Measurements from ENCODE around the gene HSPA1B. TPM values are rescaled to one million over a fixed set of nuclear protein-coding genes. Genes with fewer than 3 reads are reported as not detected.
A peak's percentile ranks its signal among the peaks of the same experiment; 100 is the strongest.
"Not testable (repeated sequence)": the region's sequence is repeated elsewhere in the genome, so short reads cannot be mapped to it uniquely, and the experiment has no call there.

Gene HSPA1B
- total RNA-seq, 2 experiments from 2014 or later = 54.6 to 61.1 TPM

GRCh38 chr6:31838968-31839367, 11.4 kb downstream of the HSPA1B start:
- Mint-ChIP-seq H3K27ac (peak overlapping the region; percentile 67), H3K9me3 (ENCODE audit: low read depth) (no peaks in the 10 kb centered on the region), H3K27me3 (no peaks in the 10 kb centered on the region), H3K4me3 (peak overlapping the region; percentile 53), H3K36me3 (ENCODE audit: low read depth) (peaks cover 60% of the 10 kb centered on the region), H3K4me1 (peaks cover 28% of the 10 kb centered on the region)
- DNase-seq (no peak), ATAC-seq (no peak)
- ChIA-PET CTCF (interaction anchor here (0.7 to 1.7 kb wide), 5 partner anchors 9 to 113 kb away, joined by 3 to 6 read pairs (median 4); partner anchors contain the start of gene HSPA1B), POLR2A (interaction anchor here (0.6 to 1.1 kb wide), 3 partner anchors 10 to 69 kb away, joined by 3 to 4 read pairs (median 3); no protein-coding TSS in a partner anchor)
- intact Hi-C loops (cut with DNase I, micrococcal nuclease) = no loop called here

DNA sequence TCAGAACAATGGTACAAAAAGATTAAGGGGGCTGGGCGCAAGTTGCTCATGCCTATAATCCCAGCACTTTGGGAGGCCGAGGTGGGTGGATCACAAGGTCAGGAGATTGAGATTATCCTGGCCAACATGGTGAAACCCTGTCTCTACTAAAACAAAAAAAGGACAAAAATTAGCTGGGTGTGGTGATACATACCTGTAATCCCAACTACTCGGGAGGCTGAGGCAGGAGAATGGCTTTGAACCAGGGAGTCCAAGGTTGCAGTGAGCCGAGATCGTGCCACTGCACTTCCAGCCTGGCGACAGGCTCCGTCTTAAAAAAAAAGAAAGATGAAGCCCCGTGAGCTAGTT, 12.2 kb downstream of the HSPA1B start:
- ChIA-PET POLR2A (interaction anchor here (0.6 to 1.1 kb wide), 2 partner anchors 70 to 246 kb away, joined by 3 to 4 read pairs; no protein-coding TSS in a partner anchor), CTCF (interaction anchor here (0.6 to 1.7 kb wide), 4 partner anchors 10 to 167 kb away, joined by 3 to 4 read pairs (median 4); partner anchors contain the start of gene HSPA1B)
- Mint-ChIP-seq H3K27ac (peak overlapping the region; percentile 67), H3K4me1 (peaks cover 28% of the 10 kb centered on the region), H3K36me3 (ENCODE audit: low read depth) (peaks cover 60% of the 10 kb centered on the region)
- ATAC-seq; intact Hi-C loops (cut with DNase I, micrococcal nuclease); H3K27me3 Mint-ChIP-seq; H3K4me3 Mint-ChIP-seq; DNase-seq; H3K9me3 Mint-ChIP-seq (ENCODE audit: low read depth): not testable (repeated sequence)

- Mint-ChIP-seq H3K4me1 (peaks cover 20% of the 10 kb centered on the region), H3K36me3 (ENCODE audit: low read depth) (peaks cover 41% of the 10 kb centered on the region), H3K27ac (no peak overlapping the region), H3K9me3 (ENCODE audit: low read depth) (no peaks in the 10 kb centered on the region), H3K4me3 (no peak overlapping the region), H3K27me3 (no peaks in the 10 kb centered on the region)
- intact Hi-C loops (cut with DNase I, micrococcal nuclease) = no loop called here
- CTCF ChIA-PET = no interaction called here
- no peak for DNase-seq
- no peak for ATAC-seq
- POLR2A ChIA-PET = no interaction called here
These were observed 14.5 kb downstream of the HSPA1B start for GRCh38 chr6:31842053-31842452.

DNA sequence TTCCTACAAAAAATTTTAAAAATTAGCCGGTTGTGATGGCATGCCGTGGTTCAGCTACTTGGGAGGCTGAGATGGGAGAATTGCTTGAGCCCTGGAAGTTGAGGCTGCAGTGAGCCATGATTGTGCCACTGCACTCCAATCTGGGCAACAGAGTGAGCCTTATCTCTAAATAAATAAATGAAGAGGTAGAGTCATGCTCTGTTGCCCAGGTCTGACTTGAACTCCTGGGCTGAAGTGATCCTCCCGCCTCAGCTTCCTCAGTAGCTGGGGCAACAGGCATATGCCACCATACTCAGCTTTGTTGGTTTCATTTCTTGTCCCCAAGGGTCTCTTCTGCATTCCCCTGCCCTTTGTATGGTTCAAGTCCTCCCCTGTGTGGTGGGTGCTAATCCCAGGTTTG, 17.0 kb downstream of the HSPA1B start:
- intact Hi-C loops (cut with DNase I, micrococcal nuclease) = no loop called here
- no peak overlapping the region for H3K27ac Mint-ChIP-seq
- H3K27me3 Mint-ChIP-seq = no peaks in the 10 kb centered on the region
- no peaks in the 10 kb centered on the region for H3K9me3 Mint-ChIP-seq (ENCODE audit: low read depth)
- ChIA-PET POLR2A (no interaction called here), CTCF (interaction anchor here (0.6 to 0.7 kb wide), 4 partner anchors 18 to 274 kb away, joined by 3 to 4 read pairs (median 3); partner anchors contain the start of genes MSH5 and NEU1)
- peaks cover 19% of the 10 kb centered on the region for H3K36me3 Mint-ChIP-seq (ENCODE audit: low read depth)
- H3K4me1 Mint-ChIP-seq = peaks cover 2% of the 10 kb centered on the region
- no peak overlapping the region for H3K4me3 Mint-ChIP-seq
- DNase-seq (no peak), ATAC-seq (no peak)

DNA sequence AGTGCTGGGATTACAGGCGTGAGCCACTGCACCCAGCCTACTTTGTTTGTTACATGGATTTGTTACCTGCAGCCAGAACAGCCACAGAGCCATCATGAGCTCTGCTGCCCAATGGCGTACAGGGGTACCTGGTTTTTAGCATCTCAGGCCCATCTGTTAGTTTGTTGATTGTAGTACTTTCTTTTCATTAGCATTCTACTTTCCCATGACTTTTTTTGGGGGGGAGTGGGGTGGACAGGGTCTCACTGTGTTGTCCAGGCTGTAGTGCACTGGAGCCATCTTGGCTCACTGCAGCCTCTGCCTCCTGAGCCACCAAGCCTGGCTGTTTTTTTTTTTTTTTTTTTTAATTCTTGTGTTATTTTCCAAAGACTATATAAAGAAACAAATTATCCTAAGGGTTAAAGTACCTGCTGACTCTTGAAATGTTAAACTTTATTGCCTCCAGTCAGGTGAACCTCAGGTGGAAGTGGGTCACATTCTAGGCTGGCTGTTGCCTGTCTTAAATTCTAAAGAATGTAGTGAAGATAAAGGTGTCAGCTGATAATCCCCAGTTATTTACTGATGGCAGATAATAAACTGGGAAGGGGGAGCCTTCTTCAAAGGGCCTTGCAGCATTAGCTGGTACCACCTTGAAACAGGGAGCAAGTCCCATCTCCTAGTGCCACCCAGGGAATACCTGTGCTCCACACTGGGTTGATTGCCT, 19.9 kb downstream of the HSPA1B start:
- DNase-seq (no peak), ATAC-seq (no peak)
- CTCF ChIA-PET = interaction anchor here (2.2 kb wide), 1 partner anchor 9 kb away, joined by 6 read pairs; no protein-coding TSS in a partner anchor
- no peaks in the 10 kb centered on the region for H3K4me1 Mint-ChIP-seq
- POLR2A ChIA-PET = interaction anchor here (0.6 to 1.1 kb wide), 3 partner anchors 9 to 143 kb away, joined by 3 to 9 read pairs (median 3); no protein-coding TSS in a partner anchor
- no peak overlapping the region for H3K4me3 Mint-ChIP-seq
- no peaks in the 10 kb centered on the region for H3K9me3 Mint-ChIP-seq (ENCODE audit: low read depth)
- H3K36me3 Mint-ChIP-seq (ENCODE audit: low read depth) = peaks cover 2% of the 10 kb centered on the region
- no peaks in the 10 kb centered on the region for H3K27me3 Mint-ChIP-seq
- intact Hi-C loops (cut with DNase I, micrococcal nuclease) = no loop called here
- H3K27ac Mint-ChIP-seq = no peak overlapping the region

DNA sequence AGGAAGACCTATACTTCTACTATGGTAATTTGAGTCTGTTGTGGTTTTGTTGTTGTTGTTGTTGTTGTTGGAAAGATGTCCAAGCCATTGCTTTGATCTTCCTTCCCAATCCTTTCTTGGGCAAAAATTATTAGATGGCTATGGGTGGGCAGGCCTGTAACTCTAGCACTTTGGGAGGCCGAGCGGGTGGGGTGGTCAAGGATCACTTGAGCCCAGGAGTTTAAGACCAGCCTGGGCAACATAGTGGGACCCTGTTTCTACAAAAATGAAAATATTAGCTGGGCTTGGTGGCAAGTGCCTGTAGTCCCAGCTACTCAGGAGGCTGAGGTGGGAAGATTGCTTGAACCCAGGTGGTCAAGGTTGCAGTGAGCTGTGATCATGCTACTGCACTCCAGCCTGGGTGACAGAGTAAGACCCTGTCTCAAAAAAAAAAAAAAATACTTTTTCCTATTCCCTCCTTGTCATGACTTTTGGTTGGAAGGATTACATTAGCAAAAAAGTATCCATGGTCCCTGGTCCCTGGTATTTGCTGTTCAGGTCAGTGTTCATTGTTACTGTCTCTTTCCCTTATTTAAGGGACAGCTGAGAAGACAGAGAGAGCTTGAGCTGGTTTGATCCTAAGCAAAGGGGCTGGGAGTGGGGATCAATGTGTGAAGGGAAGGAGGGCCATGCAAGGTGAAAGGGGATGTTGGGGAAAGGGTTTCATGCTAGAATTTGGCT, 23.4 kb downstream of the HSPA1B start:
- Mint-ChIP-seq H3K27me3 (no peaks in the 10 kb centered on the region), H3K27ac (no peak overlapping the region), H3K9me3 (ENCODE audit: low read depth) (no peaks in the 10 kb centered on the region), H3K36me3 (ENCODE audit: low read depth) (no peaks in the 10 kb centered on the region), H3K4me1 (no peaks in the 10 kb centered on the region), H3K4me3 (no peak overlapping the region)
- ChIA-PET POLR2A (no interaction called here), CTCF (no interaction called here)
- no peak for ATAC-seq
- intact Hi-C loops (cut with DNase I, micrococcal nuclease) = no loop called here
- no peak for DNase-seq

DNA sequence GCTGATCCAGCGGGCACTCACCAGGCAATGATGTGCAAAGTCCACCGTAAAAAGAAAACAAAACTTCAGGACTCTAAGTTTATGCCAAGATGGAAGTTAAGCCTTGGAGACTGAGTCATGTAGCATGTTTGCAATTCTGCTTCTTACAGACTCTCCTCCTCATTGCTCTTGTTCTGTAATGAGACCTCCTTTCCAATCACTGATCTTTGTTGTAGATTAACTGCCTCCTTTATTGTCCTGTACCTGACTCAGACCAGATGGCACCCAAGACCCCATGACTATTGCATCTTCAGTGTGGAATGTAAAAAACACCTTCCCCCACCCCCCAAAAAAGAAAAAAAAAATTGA, 23.9 kb downstream of the HSPA1B start:
- DNase-seq (no peak), ATAC-seq (no peak)
- H3K27me3 Mint-ChIP-seq = no peaks in the 10 kb centered on the region
- POLR2A ChIA-PET = interaction anchor here (1.2 kb wide), 1 partner anchor 24 kb away, joined by 4 read pairs; the partner anchor contains the start of gene HSPA1B
- intact Hi-C loops (cut with DNase I, micrococcal nuclease) = no loop called here
- no peak overlapping the region for H3K4me3 Mint-ChIP-seq
- H3K27ac Mint-ChIP-seq = no peak overlapping the region
- CTCF ChIA-PET = no interaction called here
- no peaks in the 10 kb centered on the region for H3K9me3 Mint-ChIP-seq (ENCODE audit: low read depth)
- H3K4me1 Mint-ChIP-seq = no peaks in the 10 kb centered on the region
- no peaks in the 10 kb centered on the region for H3K36me3 Mint-ChIP-seq (ENCODE audit: low read depth)

GRCh38 chr6:31851980-31852718, 24.6 kb downstream of the HSPA1B start:
- H3K4me1 Mint-ChIP-seq; ATAC-seq; intact Hi-C loops (cut with DNase I, micrococcal nuclease); H3K27ac Mint-ChIP-seq; H3K4me3 Mint-ChIP-seq; H3K9me3 Mint-ChIP-seq (ENCODE audit: low read depth); H3K36me3 Mint-ChIP-seq (ENCODE audit: low read depth); H3K27me3 Mint-ChIP-seq; DNase-seq: not testable (repeated sequence)
- ChIA-PET CTCF (interaction anchor here (0.6 kb wide), 1 partner anchor 1101 kb away, joined by 3 read pairs; the partner anchor contains the start of gene HLA-DMA), POLR2A (interaction anchor here (1.2 kb wide), 1 partner anchor 25 kb away, joined by 4 read pairs; the partner anchor contains the start of gene HSPA1B)

- H3K4me1 Mint-ChIP-seq = peaks cover 14% of the 10 kb centered on the region
- H3K36me3 Mint-ChIP-seq (ENCODE audit: low read depth); ATAC-seq; H3K9me3 Mint-ChIP-seq (ENCODE audit: low read depth); DNase-seq; CTCF ChIA-PET; H3K27me3 Mint-ChIP-seq; H3K4me3 Mint-ChIP-seq; H3K27ac Mint-ChIP-seq; intact Hi-C loops (cut with DNase I, micrococcal nuclease); POLR2A ChIA-PET: not testable (repeated sequence)
These were observed 30.2 kb downstream of the HSPA1B start for GRCh38 chr6:31857774-31858173.

- intact Hi-C loops (cut with DNase I, micrococcal nuclease) = no loop called here
- Mint-ChIP-seq H3K4me1 (peaks cover 19% of the 10 kb centered on the region), H3K36me3 (ENCODE audit: low read depth) (peaks cover 2% of the 10 kb centered on the region), H3K27me3 (no peaks in the 10 kb centered on the region), H3K9me3 (ENCODE audit: low read depth) (no peaks in the 10 kb centered on the region), H3K27ac (no peak overlapping the region), H3K4me3 (no peak overlapping the region)
- ChIA-PET POLR2A (interaction anchor here (0.7 kb wide), 1 partner anchor 446 kb away, joined by 6 read pairs; no protein-coding TSS in a partner anchor), CTCF (interaction anchor here (1.5 kb wide), 1 partner anchor 178 kb away, joined by 4 read pairs; the partner anchor contains the start of gene LY6G5C)
- no peak for DNase-seq
- no peak for ATAC-seq
These were observed 31.2 kb downstream of the HSPA1B start for GRCh38 chr6:31858707-31859106.

- H3K4me1 Mint-ChIP-seq = peaks cover 27% of the 10 kb centered on the region
- CTCF ChIA-PET = interaction anchor here (1.5 kb wide), 1 partner anchor 179 kb away, joined by 4 read pairs; the partner anchor contains the start of gene LY6G5C
- H3K9me3 Mint-ChIP-seq (ENCODE audit: low read depth) = no peaks in the 10 kb centered on the region
These were observed 32.4 kb downstream of the HSPA1B start for GRCh38 chr6:31859923-31860322.

More at GRCh38 chr6:31859923-31860322, 32.4 kb downstream of the HSPA1B start:
- POLR2A ChIA-PET = interaction anchor here (0.7 kb wide), 1 partner anchor 321 kb away, joined by 3 read pairs; no protein-coding TSS in a partner anchor
- H3K4me3 Mint-ChIP-seq = no peak overlapping the region
- DNase-seq (no peak), ATAC-seq (no peak)
- peaks cover 2% of the 10 kb centered on the region for H3K36me3 Mint-ChIP-seq (ENCODE audit: low read depth)
- H3K27me3 Mint-ChIP-seq = no peaks in the 10 kb centered on the region
- no peak overlapping the region for H3K27ac Mint-ChIP-seq
- intact Hi-C loops (cut with DNase I, micrococcal nuclease) = loop anchor here in 1 of 2 experiments (5.0 kb wide), 2 partner anchors 37 to 178 kb away; partner anchors contain the start of genes EHMT2 and LY6G5C
